PFSK-1 (cell line): ENCODE results near the gene ATAD1.

ENCODE experiments used
- POLR2AphosphoS5 ChIP-seq: IDR thresholded peaks from 2 replicates; pipeline ENCODE4 v1.6.1; 2012; ENCODE audit warnings: low read depth, mild to moderate bottlenecking, control low read depth, low read length, moderate library complexity
- REST ChIP-seq, 2 experiments: IDR thresholded peaks; 2 replicates each; pipeline versions ENCODE4 v1.6.1 to v1.8.0; 2011 to 2012; ENCODE audit warnings: low read depth in 2 of 2, low read length in 2 of 2, control low read depth in 1 of 2, inconsistent platforms in 1 of 2, mild to moderate bottlenecking in 1 of 2, moderate library complexity in 1 of 2; ENCODE audit not compliant: insufficient read depth in 1 of 2
- SIN3A ChIP-seq: IDR thresholded peaks from 2 replicates; pipeline ENCODE4 v1.6.1; 2012; ENCODE audit warnings: mild to moderate bottlenecking, low read length, moderate library complexity, borderline replicate concordance; ENCODE audit not compliant: insufficient read depth
- TAF1 ChIP-seq: IDR thresholded peaks from 2 replicates; pipeline ENCODE4 v1.6.1; 2012; ENCODE audit warnings: low read length, control low read depth, borderline replicate concordance; ENCODE audit not compliant: insufficient read depth

GRCh38 chr10:87849001-87849400, 31.0 kb upstream of the ATAD1 start:
- TF ChIP-seq POLR2AphosphoS5: no peak
- TF ChIP-seq SIN3A: no peak
- TF ChIP-seq REST (IDR thresholded peaks at IDR 0.05; ENCODE audit: insufficient read depth in 1 of 2, low read depth in 2 of 2, low read length in 2 of 2): no peak
- TF ChIP-seq TAF1: no peak
